Ovary (tissue), 9 donors: ENCODE results near the gene MIA. TPM values are rescaled to one million over a fixed set of nuclear protein-coding genes. Genes with fewer than 3 reads are reported as not detected.
A peak's percentile ranks its signal among the peaks of the same experiment; 100 is the strongest.

Source experiments
- DNase-seq, 5 donors: peaks; one replicate each; pipeline ENCODE4 v3.0.0-alpha.2; 2019 to 2020
- H3K27ac ChIP-seq, 2 donors: fragments of 200-600 bp; one replicate each; pipeline versions ENCODE4 v1.5.1 to v1.8.0; 2019 to 2022
- H3K27me3 ChIP-seq: fragments of 200-600 bp; one replicate; pipeline ENCODE4 v1.8.0; 2022
- H3K36me3 ChIP-seq: fragments of 200-600 bp; sonication (generic); one replicate; pipeline ENCODE4 v1.5.1; 2019
- H3K4me1 ChIP-seq: one replicate; pipeline ENCODE4 v1.8.1; 2013; ENCODE audit warnings: mild to moderate bottlenecking, moderate library complexity; ENCODE audit not compliant: insufficient read depth
- H3K4me3 ChIP-seq: fragments of 200-600 bp; sonication (generic); one replicate; pipeline ENCODE4 v1.5.1; 2017
- H3K9me3 ChIP-seq, 2 donors: fragments of 200-600 bp in 1 of 2; sonication (generic) in 1 of 2; one replicate each; pipeline versions ENCODE4 v1.5.1 to v1.8.1; 2013 to 2019; ENCODE audit warnings: mild to moderate bottlenecking in 1 of 2, moderate library complexity in 1 of 2
- EP300 ChIP-seq: sonication (generic); formaldehyde crosslinking; IDR thresholded peaks from one replicate; pipeline ENCODE4 v1.6.1; 2017; ENCODE audit warnings: antibody characterized with exemption
- POLR2A ChIP-seq: fragments of 450-650 bp; IDR thresholded peaks from one replicate; pipeline ENCODE4 v1.6.1; 2017; ENCODE audit warnings: antibody characterized with exemption, mild to moderate bottlenecking, moderate library complexity
- whole genome bisulfite sequencing, 3 donors: extraction: QIAGEN DNeasy Blood & Tissue Kit in 1 of 3; methylation state at CpG; one replicate each; pipeline versions ENCODE4 v1.1.5 to v1.1.7; 2013 to 2017; 5-methylcytosine and 5-hydroxymethylcytosine counted together
- intact Hi-C, 4 donors: fragments of 100-400 bp; cut with DNase I; formaldehyde crosslinking; loops; one replicate each; pipeline versions ENCODE4 v1.11.0 to v1.15.1; 2022 to 2023
- polyA plus RNA-seq, 2 donors: library from polyadenylated mRNA; stranded (reverse); fragments of 200-250 nt in 1 of 2; fragments of 350-450 nt in 1 of 2; fragmentation: Illumina TruSeq in 1 of 2; extraction: RNeasy Lipid Tissue Mini Kit (QIAGEN cat#74804) in 1 of 2; gene quantifications; one replicate each; pipeline ENCODE4 v1.2.3, GENCODE V29; 2013 to 2014
- total RNA-seq, 7 donors: library from RNA; depleted of rRNA in 2 of 7; stranded (reverse); fragments of >200 nt in 2 of 7; fragmentation: NEBNext Ultra II Directional in 3 of 7; extraction: Animal tissue kit (Norgen Biotek cat#: 25700) in 3 of 7; gene quantifications; one replicate each; pipeline versions ENCODE4 v1.1.0 to v1.2.4, GENCODE V29; 2016 to 2023
- TF ChIP-seq, protein P1 (sequence below), 3 donors: fragments of 450-650 bp in 2 of 3; fragments of 200-600 bp in 1 of 3; IDR thresholded peaks; one replicate each; pipeline versions ENCODE4 v1.5.1 to v1.8.0; 2016 to 2022; ENCODE audit warnings: antibody characterized with exemption in 3 of 3, mild to moderate bottlenecking in 1 of 3
- donor health status: DM: no; HTN: no; CAD: no; lungs with moderate emphysema.
- donor health status: DM: no; HTN: no; CAD: no.
- donor health status: Bipolar disorder and iron deficiency.
- donor health status: DM: yes; HTN: yes; CAD: no.
- donor health status: DM: no; HTN: no; CAD: no.
- donor health status: DM: yes; HTN: yes; CAD: no.

Gene MIA
- total and polyA plus RNA-seq, 9 donors, result 1.7 to 3.9 (median 2.3) TPM; not detected in 3

DNA sequence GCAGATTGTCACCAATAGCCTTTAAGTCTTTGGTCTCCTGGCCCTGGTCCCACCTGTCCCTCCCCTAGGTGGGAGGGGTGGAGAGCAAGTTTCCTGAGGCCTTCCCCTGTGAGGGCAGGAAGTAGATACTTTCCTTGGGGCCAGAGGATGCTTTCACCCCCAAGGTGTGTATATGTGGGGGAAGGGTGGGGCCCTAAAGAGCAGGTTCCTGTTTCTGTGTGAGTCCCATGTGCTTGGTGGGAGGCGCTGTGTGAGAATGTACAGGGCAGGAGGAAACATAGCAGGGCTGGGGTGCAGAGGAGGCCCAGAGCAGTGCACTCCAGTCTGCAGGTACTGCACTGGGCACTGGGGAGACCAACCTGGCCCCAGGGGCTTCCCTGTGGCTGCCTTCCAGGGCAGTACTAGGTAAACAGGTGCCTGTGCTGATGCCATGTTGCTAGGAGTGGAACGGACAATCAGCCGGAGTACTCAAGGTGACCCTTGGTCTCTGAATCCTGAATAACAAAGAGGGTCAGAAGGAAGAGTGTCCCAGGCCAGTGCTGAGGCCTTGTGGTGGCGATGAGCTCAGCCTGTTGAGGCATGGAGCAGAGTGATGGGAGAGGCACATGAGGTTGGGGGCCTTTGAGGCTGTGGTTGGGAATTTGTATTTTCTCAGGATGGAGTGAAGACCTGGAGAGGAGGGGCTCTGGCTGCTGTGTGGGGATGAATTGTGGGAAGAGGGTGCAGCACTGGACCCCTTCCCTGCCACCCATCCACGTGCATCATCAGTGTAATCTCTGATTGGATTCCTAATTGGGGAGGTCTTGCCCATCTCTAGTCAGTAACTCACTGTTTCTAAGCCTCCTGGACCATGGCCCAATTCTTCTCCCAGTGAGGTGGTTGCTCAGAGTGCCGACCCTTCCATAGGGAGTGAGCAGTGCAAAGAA lies 28.8 kb downstream of the MIA start:
- Histone ChIP-seq H3K36me3 (no peaks in the 10 kb centered on the region), H3K9me3 (no peaks in the 10 kb centered on the region), H3K27me3 (no peaks in the 10 kb centered on the region), H3K27ac (peak overlapping the region; percentile 67 to 71), H3K4me3 (no peak overlapping the region), H3K4me1 (peaks cover 53% of the 10 kb centered on the region)
- 67 to 70% (median 68%) methylated on average over 6 of the region's 6 CpGs for WGBS, 3 donors
- intact Hi-C loops, result loop anchor here in 3 of 4 donors (5.0 to 10.0 kb wide), 3 partner anchors 52 to 142 kb away; partner anchors contain the start of genes COQ8B (in 2 of the 3), ITPKC (in 2 of the 3), ACTMAP (in 1 of the 3) and SNRPA (in 1 of the 3)
- TF ChIP-seq POLR2A (no peak), EP300 (no peak)
- TF ChIP-seq, protein P1, sequence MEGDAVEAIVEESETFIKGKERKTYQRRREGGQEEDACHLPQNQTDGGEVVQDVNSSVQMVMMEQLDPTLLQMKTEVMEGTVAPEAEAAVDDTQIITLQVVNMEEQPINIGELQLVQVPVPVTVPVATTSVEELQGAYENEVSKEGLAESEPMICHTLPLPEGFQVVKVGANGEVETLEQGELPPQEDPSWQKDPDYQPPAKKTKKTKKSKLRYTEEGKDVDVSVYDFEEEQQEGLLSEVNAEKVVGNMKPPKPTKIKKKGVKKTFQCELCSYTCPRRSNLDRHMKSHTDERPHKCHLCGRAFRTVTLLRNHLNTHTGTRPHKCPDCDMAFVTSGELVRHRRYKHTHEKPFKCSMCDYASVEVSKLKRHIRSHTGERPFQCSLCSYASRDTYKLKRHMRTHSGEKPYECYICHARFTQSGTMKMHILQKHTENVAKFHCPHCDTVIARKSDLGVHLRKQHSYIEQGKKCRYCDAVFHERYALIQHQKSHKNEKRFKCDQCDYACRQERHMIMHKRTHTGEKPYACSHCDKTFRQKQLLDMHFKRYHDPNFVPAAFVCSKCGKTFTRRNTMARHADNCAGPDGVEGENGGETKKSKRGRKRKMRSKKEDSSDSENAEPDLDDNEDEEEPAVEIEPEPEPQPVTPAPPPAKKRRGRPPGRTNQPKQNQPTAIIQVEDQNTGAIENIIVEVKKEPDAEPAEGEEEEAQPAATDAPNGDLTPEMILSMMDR (IDR thresholded peaks at IDR 0.05), result no peak
- no peak for DNase-seq

DNA sequence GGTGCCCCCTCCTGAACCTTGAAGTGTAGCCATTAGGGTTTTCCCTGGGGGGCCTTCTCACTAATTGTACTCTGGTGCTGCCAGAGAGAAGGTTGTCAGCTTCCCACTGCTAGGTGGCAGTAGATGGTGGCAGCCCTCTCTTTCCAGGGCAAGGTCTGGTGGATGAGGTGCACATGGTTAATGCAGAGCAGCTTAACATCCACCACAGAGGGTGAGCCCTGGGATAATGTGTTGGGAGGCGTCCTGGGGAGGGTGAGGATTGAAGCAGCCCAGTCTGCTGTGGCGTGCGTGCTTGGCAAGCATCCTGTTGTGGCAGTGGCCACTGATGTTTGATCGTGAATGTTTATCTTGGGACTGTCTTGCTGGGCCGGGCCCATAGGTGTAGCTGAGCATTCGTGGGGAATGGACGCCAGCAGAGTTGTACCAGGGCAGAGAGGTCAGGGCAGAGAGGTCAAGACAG lies 29.5 kb downstream of the MIA start:
- WGBS, 3 donors, result 43 to 50% (median 49%) methylated on average over 7 of the region's 7 CpGs
- no peak for DNase-seq
- intact Hi-C loops, result loop anchor here in 3 of 4 donors (5.0 to 10.0 kb wide), 3 partner anchors 53 to 143 kb away; partner anchors contain the start of genes COQ8B (in 2 of the 3), ITPKC (in 2 of the 3), ACTMAP (in 1 of the 3) and SNRPA (in 1 of the 3)
- Histone ChIP-seq H3K36me3 (no peaks in the 10 kb centered on the region), H3K27ac (peak overlapping the region; percentile 12 to 19), H3K9me3 (no peaks in the 10 kb centered on the region), H3K27me3 (no peaks in the 10 kb centered on the region), H3K4me3 (no peak overlapping the region), H3K4me1 (peaks cover 53% of the 10 kb centered on the region)
- TF ChIP-seq POLR2A (no peak), EP300 (no peak)
- TF ChIP-seq, protein P1 (IDR thresholded peaks at IDR 0.05), result no peak

DNA sequence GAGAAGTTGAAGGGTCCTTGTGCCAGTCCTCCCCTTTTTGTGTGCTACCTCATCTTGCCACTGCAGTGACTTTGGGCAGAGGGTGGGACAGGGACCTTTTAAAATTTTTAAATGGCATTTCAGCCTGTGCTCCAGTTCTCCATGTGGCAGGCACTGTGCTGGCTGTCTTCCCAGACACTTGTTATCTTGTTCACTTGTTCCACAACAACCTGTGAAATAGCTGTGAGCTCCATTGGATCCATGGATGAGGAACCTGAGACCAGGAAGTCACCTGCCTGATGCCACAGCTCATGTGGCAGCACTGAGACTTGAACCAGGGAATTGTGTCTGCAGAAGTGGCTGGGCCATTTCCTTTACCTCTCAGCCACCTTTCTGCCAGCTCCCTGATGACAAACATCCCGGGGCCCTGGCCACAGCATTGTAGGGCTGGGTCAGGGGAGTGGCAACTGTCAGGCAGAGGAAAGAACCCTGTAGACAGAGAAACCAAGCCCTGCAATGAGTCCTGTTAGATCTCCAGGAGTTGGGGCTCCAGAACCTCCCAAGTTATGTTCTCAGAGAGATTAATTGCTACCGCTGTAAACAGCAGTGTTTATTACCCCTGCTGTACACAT lies 30.0 kb downstream of the MIA start:
- no peaks in the 10 kb centered on the region for H3K9me3 ChIP-seq
- H3K4me1 ChIP-seq, result peaks cover 51% of the 10 kb centered on the region
- peak overlapping the region in 1 of 2 donors; percentile 39 for H3K27ac ChIP-seq
- H3K4me3 ChIP-seq, result no peak overlapping the region
- whole genome bisulfite sequencing, 3 donors, result 66 to 77% (median 67%) methylated on average over 2 of the region's 2 CpGs
- H3K36me3 ChIP-seq, result no peaks in the 10 kb centered on the region
- H3K27me3 ChIP-seq, result no peaks in the 10 kb centered on the region
- peak in 2 of 5 donors; percentile 47 to 50 for DNase-seq
- no peak for TF ChIP-seq POLR2A
- TF ChIP-seq, protein P1 (IDR thresholded peaks at IDR 0.05), result no peak
- TF ChIP-seq EP300, result no peak
- intact Hi-C loops, result loop anchor here in 3 of 4 donors (5.0 to 10.0 kb wide), 2 partner anchors 91 to 143 kb away; partner anchors contain the start of genes COQ8B (in 2 of the 3) and ITPKC (in 2 of the 3)

DNA sequence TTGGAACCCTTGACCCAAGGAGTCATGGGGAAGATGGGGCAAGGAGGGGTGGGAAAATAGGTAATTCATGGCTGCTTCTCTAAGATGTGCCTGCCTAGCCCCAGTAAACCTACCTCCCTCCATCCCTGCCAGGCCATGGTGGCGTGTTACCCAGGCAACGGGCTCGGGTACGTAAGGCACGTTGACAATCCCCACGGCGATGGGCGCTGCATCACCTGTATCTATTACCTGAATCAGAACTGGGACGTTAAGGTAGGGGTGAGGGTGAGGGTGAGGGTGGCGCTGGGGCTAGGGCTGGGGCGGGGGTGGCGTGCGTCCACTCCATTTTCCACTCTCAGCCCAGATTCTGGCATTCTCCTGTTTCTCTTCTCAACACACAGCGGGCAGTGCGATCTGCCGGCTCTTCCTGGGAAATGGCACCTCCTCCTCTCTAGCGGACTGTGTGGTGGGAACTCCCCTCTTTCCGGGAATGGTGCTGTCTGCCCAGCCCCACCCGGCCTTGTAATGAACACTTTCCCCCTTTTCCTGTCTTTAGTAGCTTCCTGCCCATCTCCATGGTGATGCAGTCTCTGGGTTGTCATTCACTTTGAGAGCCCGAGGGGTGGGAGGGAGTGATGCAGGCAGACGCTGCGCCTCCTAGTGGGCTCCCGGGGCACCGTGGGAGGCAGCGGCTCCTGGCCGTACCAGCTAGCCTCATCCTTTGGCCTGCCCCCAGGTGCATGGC lies 31.3 kb downstream of the MIA start:
- WGBS, 3 donors, result 26 to 29% (median 27%) methylated on average over 24 to 26 of the region's 26 CpGs
- Histone ChIP-seq H3K4me1 (peaks cover 43% of the 10 kb centered on the region), H3K27me3 (no peaks in the 10 kb centered on the region), H3K27ac (peak overlapping the region; percentile 27 to 39), H3K4me3 (no peak overlapping the region), H3K36me3 (no peaks in the 10 kb centered on the region), H3K9me3 (no peaks in the 10 kb centered on the region)
- peak; percentile 16 for TF ChIP-seq POLR2A
- TF ChIP-seq, protein P1 (IDR thresholded peaks at IDR 0.05), result peak; percentile 55 to 84 (median 64)
- TF ChIP-seq EP300, result peak; percentile 48
- intact Hi-C loops, result loop anchor here in 3 of 4 donors (5.0 to 10.0 kb wide), 2 partner anchors 92 to 144 kb away; partner anchors contain the start of genes COQ8B (in 2 of the 3) and ITPKC (in 2 of the 3)
- peak; percentile 72 to 86 (median 83) for DNase-seq
